ENCODE results near the gene ZNF433. TPM values are rescaled to one million over a fixed set of nuclear protein-coding genes. Genes with fewer than 3 reads are reported as not detected.
"Not testable (repeated sequence)": the region's sequence is repeated elsewhere in the genome, so short reads cannot be mapped to it uniquely, and the experiment has no call there.

ZNF433 gene
- total RNA-seq (10 to 100 TPM in 1 of 2 donors, 1 to 10 TPM in 1; 5.8 to 26.5 TPM), polyA plus RNA-seq (1 to 10 TPM; 4.4 to 5.1 TPM)
- long read RNA-seq, donor 1, partial matches to known transcripts, result 0 of 5 reads
- long read RNA-seq, donor 1, other reads (novel, unspliced or antisense), result 0 of 5 reads
- long read RNA-seq, donor 2, partial matches to known transcripts, result 0 of 3 reads
- long read RNA-seq, donor 2, other reads (novel, unspliced or antisense), result 0 of 3 reads
- long read RNA-seq, donor 3, partial matches to known transcripts, result 0 of 4 reads
- long read RNA-seq, donor 3, other reads (novel, unspliced or antisense), result 0 of 4 reads
- long read RNA-seq, donor 4, partial matches to known transcripts, result 0 of 3 reads
- long read RNA-seq, donor 4, other reads (novel, unspliced or antisense), result 0 of 3 reads
- long read RNA-seq, donor 5, partial matches to known transcripts, result 0 of 2 reads
- long read RNA-seq, donor 5, other reads (novel, unspliced or antisense), result 0 of 2 reads

DNA sequence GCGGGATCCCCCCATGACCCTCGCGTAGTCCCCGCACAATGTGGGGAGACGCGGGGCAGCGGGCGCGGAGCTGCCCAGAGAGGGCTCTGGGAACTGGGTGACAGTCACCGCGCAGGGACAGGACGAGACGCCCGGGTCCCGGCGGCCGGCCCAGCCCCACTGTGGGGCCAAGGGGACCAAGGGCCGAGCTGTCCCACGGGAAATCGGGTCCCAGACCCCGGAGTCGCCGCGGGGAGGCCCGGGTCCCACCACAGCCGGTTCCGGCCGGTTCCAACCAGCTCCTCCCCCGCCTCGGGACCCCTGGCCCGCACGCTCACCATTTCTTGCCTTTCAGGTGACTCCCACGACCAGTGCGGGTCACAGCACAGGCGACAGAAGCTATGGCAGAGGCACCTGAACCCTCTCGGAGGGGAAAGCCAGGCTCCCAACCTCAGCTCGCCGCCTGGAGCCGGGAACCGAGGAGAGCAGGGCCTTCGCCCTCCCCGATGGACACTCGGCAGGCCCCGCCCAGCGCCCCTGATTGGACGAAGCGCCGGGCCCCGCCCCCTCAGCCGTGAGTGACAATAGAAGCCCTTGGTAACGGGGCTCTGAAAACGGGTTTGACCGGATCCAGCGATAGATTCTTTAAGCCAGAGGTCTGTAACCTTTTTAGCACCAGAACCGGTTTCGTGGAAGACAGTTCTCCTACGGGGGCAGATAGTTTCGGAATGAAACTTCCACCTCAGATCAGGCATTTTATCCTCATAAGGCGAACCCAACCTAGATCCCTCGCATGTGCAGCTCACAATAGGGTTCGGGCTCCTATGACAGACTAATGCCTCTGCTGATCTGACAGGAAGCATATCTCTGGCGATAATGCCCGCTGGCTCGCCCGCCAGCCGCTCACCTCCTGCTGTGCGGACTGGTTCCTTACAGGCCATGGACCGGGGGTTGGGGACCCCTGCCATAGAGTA, at the start of gene ZNF433:
TSS of gene ZNF433 (minus strand) at position 460 of the 953 bp plus-strand sequence. CDS start at position 320, 140 bp downstream.
- H3K9me3 ChIP-seq (ENCODE audit: control insufficient read depth in 4 of 4, insufficient read depth in 3 of 4, low read length in 3 of 4), result no peaks in the 10 kb centered on the region
- DNase-seq (peak; percentile 96), ATAC-seq (ENCODE audit: insufficient read depth, low FRiP score) (peak; percentile 96)
- TF ChIP-seq, protein P1, sequence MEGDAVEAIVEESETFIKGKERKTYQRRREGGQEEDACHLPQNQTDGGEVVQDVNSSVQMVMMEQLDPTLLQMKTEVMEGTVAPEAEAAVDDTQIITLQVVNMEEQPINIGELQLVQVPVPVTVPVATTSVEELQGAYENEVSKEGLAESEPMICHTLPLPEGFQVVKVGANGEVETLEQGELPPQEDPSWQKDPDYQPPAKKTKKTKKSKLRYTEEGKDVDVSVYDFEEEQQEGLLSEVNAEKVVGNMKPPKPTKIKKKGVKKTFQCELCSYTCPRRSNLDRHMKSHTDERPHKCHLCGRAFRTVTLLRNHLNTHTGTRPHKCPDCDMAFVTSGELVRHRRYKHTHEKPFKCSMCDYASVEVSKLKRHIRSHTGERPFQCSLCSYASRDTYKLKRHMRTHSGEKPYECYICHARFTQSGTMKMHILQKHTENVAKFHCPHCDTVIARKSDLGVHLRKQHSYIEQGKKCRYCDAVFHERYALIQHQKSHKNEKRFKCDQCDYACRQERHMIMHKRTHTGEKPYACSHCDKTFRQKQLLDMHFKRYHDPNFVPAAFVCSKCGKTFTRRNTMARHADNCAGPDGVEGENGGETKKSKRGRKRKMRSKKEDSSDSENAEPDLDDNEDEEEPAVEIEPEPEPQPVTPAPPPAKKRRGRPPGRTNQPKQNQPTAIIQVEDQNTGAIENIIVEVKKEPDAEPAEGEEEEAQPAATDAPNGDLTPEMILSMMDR (IDR thresholded peaks at IDR 0.05; ENCODE audit: control extremely low read depth, extremely low read depth), result no peak
- peaks cover 0 to 9% (median 2%) of the 10 kb centered on the region in 5 donors for H3K4me1 ChIP-seq (ENCODE audit: control insufficient read depth in 5 of 5, insufficient read depth in 5 of 5, low read length in 5 of 5)
- H3K27me3 ChIP-seq (ENCODE audit: control insufficient read depth in 3 of 3, insufficient read depth in 3 of 3, low read length in 2 of 3), result no peaks in the 10 kb centered on the region
- H3K36me3 ChIP-seq (ENCODE audit: control insufficient read depth in 4 of 4, insufficient read depth in 4 of 4, low read length in 4 of 4), result peaks cover 0 to 3% (median 0%) of the 10 kb centered on the region in 4 donors
- H3K4me3 ChIP-seq, result peak within 1 kb of the TSS; percentile 90
- H3K27ac ChIP-seq (ENCODE audit: low read depth in 1 of 2, low read length in 1 of 2), result peak within 1 kb of the TSS; percentile 73 to 96
- H3K9ac ChIP-seq (ENCODE audit: insufficient read depth in 1 of 2, low read length in 2 of 2), result peak within 1 kb of the TSS; percentile 72 to 81
- WGBS, 2 donors, result 1% methylated on average over 68 of the region's 68 CpGs

DNA sequence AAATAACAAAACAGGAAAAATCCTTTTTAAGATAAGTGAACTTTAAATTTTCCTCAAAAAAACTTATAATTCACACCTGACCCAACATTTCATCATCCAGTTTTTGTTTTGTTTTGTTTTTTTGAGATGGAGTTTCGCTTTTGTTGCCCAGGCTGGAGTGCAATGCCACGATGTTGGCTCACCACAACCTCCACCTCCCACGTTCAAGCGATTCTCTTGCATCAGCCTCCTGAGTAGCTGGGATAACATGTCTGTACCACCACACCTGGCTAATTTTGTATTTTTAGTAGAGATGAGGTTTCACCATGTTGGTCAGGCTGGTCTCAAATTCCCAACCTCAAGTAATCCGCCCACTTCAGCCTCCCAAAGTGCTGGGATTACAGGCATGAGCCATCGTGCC, 47.9 kb upstream of the ZNF433 start:
- not testable (repeated sequence) for H3K27me3 ChIP-seq (ENCODE audit: control insufficient read depth in 3 of 3, insufficient read depth in 3 of 3, low read length in 2 of 3); H3K9ac ChIP-seq (ENCODE audit: insufficient read depth in 1 of 2, low read length in 2 of 2); ATAC-seq (ENCODE audit: insufficient read depth, low FRiP score); H3K27ac ChIP-seq (ENCODE audit: low read depth in 1 of 2, low read length in 1 of 2); H3K4me3 ChIP-seq; DNase-seq; H3K4me1 ChIP-seq (ENCODE audit: control insufficient read depth in 5 of 5, insufficient read depth in 5 of 5, low read length in 5 of 5)
- H3K9me3 ChIP-seq (ENCODE audit: control insufficient read depth in 4 of 4, insufficient read depth in 3 of 4, low read length in 3 of 4), result peaks cover 4 to 26% (median 17%) of the 10 kb centered on the region in 4 donors
- 93 to 96% methylated on average over 6 of the region's 6 CpGs for WGBS, 2 donors
- H3K36me3 ChIP-seq (ENCODE audit: control insufficient read depth in 4 of 4, insufficient read depth in 4 of 4, low read length in 4 of 4), result peaks cover 0 to 38% (median 15%) of the 10 kb centered on the region in 4 donors

DNA sequence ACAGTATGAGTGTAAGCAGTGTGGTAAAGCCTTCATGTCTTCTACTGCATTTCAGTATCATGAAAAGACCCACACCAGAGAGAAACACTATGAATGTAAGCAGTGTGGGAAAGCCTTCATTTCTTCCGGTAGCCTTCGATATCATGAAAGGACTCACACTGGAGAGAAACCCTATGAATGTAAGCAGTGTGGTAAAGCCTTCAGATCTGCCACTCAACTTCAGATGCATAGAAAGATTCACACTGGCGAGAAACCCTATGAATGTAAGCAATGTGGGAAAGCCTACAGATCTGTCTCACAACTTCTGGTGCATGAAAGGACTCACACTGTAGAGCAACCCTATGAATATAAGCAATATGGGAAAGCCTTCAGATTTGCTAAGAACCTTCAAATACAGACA, 41.9 kb upstream of the ZNF433 start:
- Histone ChIP-seq H3K36me3 (ENCODE audit: control insufficient read depth in 4 of 4, insufficient read depth in 4 of 4, low read length in 4 of 4) (peaks cover 23 to 71% (median 52%) of the 10 kb centered on the region in 4 donors), H3K9ac (ENCODE audit: insufficient read depth in 1 of 2, low read length in 2 of 2) (no peak overlapping the region), H3K27ac (ENCODE audit: low read depth in 1 of 2, low read length in 1 of 2) (no peak overlapping the region), H3K27me3 (ENCODE audit: control insufficient read depth in 3 of 3, insufficient read depth in 3 of 3, low read length in 2 of 3) (no peaks in the 10 kb centered on the region), H3K4me3 (no peak overlapping the region), H3K9me3 (ENCODE audit: control insufficient read depth in 4 of 4, insufficient read depth in 3 of 4, low read length in 3 of 4) (peaks cover 38 to 67% (median 46%) of the 10 kb centered on the region in 4 donors), H3K4me1 (ENCODE audit: control insufficient read depth in 5 of 5, insufficient read depth in 5 of 5, low read length in 5 of 5) (no peaks in the 10 kb centered on the region)
- 79 to 82% methylated on average over 3 of the region's 3 CpGs for WGBS, 2 donors
- TF ChIP-seq, protein P1 (IDR thresholded peaks at IDR 0.05; ENCODE audit: control extremely low read depth, extremely low read depth), result no peak
- no peak for DNase-seq
- no peak for ATAC-seq (ENCODE audit: insufficient read depth, low FRiP score)

DNA sequence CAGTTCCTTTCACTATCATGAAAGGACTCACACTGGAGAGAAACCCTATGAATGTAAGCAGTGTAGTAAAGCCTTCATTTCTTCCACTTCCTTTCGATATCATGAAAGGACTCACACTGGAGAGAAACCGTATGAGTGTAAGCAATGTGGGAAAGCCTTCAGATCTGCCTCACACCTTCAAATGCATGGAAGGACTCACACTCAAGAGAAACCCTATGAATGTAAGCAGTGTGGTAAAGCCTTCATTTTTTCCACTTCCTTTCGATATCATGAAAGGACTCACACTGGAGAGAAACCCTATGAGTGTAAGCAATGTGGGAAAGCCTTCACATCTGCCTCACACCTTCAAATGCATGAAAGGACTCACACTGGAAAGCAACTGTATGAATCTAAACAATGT, 40.9 kb upstream of the ZNF433 start:
- H3K9ac ChIP-seq (ENCODE audit: insufficient read depth in 1 of 2, low read length in 2 of 2); H3K27me3 ChIP-seq (ENCODE audit: control insufficient read depth in 3 of 3, insufficient read depth in 3 of 3, low read length in 2 of 3); H3K4me1 ChIP-seq (ENCODE audit: control insufficient read depth in 5 of 5, insufficient read depth in 5 of 5, low read length in 5 of 5); H3K27ac ChIP-seq (ENCODE audit: low read depth in 1 of 2, low read length in 1 of 2); DNase-seq; H3K4me3 ChIP-seq; ATAC-seq (ENCODE audit: insufficient read depth, low FRiP score): not testable (repeated sequence)
- Histone ChIP-seq H3K9me3 (ENCODE audit: control insufficient read depth in 4 of 4, insufficient read depth in 3 of 4, low read length in 3 of 4) (peaks cover 39 to 70% (median 48%) of the 10 kb centered on the region in 4 donors), H3K36me3 (ENCODE audit: control insufficient read depth in 4 of 4, insufficient read depth in 4 of 4, low read length in 4 of 4) (peaks cover 23 to 67% (median 55%) of the 10 kb centered on the region in 4 donors)
- WGBS, 2 donors, result 96 to 97% methylated on average over 3 of the region's 3 CpGs
